ENCODE results near the gene RGS5. TPM values are rescaled to one million over a fixed set of nuclear protein-coding genes. Genes with fewer than 3 reads are reported as not detected.

RGS5 gene
- total RNA-seq, 1 experiment from 2014 or later, result not detected

Other genes starting within 250 kb of the RGS5 start
- gene RGS4, start 133.6 kb downstream of the RGS5 start, total RNA-seq (2014; rRNA removed; shearing (Covaris generic)), result not detected in 2 replicates
- gene NUF2, start 119.0 kb upstream of the RGS5 start, total RNA-seq (2014; rRNA removed; shearing (Covaris generic)), result 18.5 and 23.5 TPM in 2 replicates